ENCODE results near the gene SMARCA1. TPM values are rescaled to one million over a fixed set of nuclear protein-coding genes. Genes with fewer than 3 reads are reported as not detected.

The SMARCA1 gene
- total and polyA plus RNA-seq, 2 of the 13 experiments (the other 11 are each of a cell fraction or from before 2014, with no cell fraction given) = 97.7 to 145 TPM

DNA sequence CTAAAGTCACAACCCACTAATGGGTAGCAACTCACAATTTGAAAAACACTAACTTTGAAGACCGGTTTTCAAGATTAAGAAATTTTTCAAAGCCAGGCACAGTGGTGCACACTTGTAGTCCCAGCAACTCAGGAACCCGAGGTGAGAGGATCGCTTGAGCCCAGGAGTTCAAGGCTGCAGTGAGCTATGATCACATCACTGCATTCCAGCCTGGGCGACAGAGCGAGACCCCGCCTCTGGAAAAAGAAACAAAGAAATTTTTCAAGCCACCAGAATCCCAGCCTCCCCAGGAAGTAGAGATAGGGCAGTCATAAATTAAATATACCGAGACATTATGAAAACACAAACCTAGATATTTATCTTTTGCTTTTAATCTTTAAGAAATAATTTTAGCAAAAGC is 13.0 kb downstream of the SMARCA1 start (continued):
- no peak for TF ChIP-seq KDM5A (IDR thresholded peaks at IDR 0.05; ENCODE audit: borderline replicate concordance, low read length)
- no peak for TF ChIP-seq TBX3 (IDR thresholded peaks at IDR 0.05; ENCODE audit: borderline replicate concordance)
- no peak for TF ChIP-seq SMARCC2 (IDR thresholded peaks at IDR 0.05)
- peak; percentile 35; the same call in 1 of the 2 replicates for TF ChIP-seq ETV5 (CRISPR knock-in tag; IDR thresholded peaks at IDR 0.05; ENCODE audit: borderline replicate concordance)
- TF ChIP-seq, protein P1, sequence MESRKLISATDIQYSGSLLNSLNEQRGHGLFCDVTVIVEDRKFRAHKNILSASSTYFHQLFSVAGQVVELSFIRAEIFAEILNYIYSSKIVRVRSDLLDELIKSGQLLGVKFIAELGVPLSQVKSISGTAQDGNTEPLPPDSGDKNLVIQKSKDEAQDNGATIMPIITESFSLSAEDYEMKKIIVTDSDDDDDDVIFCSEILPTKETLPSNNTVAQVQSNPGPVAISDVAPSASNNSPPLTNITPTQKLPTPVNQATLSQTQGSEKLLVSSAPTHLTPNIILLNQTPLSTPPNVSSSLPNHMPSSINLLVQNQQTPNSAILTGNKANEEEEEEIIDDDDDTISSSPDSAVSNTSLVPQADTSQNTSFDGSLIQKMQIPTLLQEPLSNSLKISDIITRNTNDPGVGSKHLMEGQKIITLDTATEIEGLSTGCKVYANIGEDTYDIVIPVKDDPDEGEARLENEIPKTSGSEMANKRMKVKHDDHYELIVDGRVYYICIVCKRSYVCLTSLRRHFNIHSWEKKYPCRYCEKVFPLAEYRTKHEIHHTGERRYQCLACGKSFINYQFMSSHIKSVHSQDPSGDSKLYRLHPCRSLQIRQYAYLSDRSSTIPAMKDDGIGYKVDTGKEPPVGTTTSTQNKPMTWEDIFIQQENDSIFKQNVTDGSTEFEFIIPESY (CRISPR knock-in tag; IDR thresholded peaks at IDR 0.05) = no peak
- TF ChIP-seq EEA1 (CRISPR knock-in tag; IDR thresholded peaks at IDR 0.05; ENCODE audit: borderline replicate concordance) = no peak
- TF ChIP-seq LCORL (IDR thresholded peaks at IDR 0.05) = no peak
- no peak for TF ChIP-seq LCORL (CRISPR knock-in tag; IDR thresholded peaks at IDR 0.05)
- no peak for TF ChIP-seq KAT2B (IDR thresholded peaks at IDR 0.05; ENCODE audit: borderline replicate concordance, low read depth, low read length)
- peak; percentile 72 for TF ChIP-seq HNF4A (CRISPR knock-in tag; IDR thresholded peaks at IDR 0.05)
- TF ChIP-seq, protein P2, sequence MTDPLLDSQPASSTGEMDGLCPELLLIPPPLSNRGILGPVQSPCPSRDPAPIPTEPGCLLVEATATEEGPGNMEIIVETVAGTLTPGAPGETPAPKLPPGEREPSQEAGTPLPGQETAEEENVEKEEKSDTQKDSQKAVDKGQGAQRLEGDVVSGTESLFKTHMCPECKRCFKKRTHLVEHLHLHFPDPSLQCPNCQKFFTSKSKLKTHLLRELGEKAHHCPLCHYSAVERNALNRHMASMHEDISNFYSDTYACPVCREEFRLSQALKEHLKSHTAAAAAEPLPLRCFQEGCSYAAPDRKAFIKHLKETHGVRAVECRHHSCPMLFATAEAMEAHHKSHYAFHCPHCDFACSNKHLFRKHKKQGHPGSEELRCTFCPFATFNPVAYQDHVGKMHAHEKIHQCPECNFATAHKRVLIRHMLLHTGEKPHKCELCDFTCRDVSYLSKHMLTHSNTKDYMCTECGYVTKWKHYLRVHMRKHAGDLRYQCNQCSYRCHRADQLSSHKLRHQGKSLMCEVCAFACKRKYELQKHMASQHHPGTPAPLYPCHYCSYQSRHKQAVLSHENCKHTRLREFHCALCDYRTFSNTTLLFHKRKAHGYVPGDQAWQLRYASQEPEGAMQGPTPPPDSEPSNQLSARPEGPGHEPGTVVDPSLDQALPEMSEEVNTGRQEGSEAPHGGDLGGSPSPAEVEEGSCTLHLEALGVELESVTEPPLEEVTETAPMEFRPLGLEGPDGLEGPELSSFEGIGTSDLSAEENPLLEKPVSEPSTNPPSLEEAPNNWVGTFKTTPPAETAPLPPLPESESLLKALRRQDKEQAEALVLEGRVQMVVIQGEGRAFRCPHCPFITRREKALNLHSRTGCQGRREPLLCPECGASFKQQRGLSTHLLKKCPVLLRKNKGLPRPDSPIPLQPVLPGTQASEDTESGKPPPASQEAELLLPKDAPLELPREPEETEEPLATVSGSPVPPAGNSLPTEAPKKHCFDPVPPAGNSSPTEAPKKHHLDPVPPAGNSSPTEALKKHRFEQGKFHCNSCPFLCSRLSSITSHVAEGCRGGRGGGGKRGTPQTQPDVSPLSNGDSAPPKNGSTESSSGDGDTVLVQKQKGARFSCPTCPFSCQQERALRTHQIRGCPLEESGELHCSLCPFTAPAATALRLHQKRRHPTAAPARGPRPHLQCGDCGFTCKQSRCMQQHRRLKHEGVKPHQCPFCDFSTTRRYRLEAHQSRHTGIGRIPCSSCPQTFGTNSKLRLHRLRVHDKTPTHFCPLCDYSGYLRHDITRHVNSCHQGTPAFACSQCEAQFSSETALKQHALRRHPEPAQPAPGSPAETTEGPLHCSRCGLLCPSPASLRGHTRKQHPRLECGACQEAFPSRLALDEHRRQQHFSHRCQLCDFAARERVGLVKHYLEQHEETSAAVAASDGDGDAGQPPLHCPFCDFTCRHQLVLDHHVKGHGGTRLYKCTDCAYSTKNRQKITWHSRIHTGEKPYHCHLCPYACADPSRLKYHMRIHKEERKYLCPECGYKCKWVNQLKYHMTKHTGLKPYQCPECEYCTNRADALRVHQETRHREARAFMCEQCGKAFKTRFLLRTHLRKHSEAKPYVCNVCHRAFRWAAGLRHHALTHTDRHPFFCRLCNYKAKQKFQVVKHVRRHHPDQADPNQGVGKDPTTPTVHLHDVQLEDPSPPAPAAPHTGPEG (CRISPR knock-in tag; IDR thresholded peaks at IDR 0.05) = no peak
- no peak for TF ChIP-seq PHF21A (CRISPR knock-in tag; IDR thresholded peaks at IDR 0.05)
- TF ChIP-seq SAFB2 (CRISPR knock-in tag; IDR thresholded peaks at IDR 0.05; ENCODE audit: borderline replicate concordance, low read depth) = no peak
- no peak for TF ChIP-seq ZBED4 (CRISPR knock-in tag; IDR thresholded peaks at IDR 0.05; ENCODE audit: borderline replicate concordance)
- no peak for TF ChIP-seq ZXDC (CRISPR knock-in tag; IDR thresholded peaks at IDR 0.05)
- no peak for TF ChIP-seq NCOR1 (IDR thresholded peaks at IDR 0.05; ENCODE audit: borderline replicate concordance, low read length)
